ENCODE measurements around the gene LITAF.

- TF ChIP-seq CTCF (IDR thresholded peaks at IDR 0.05) (no peak), POLR2A (IDR thresholded peaks at IDR 0.05) (no peak)
These were observed 23.9 kb upstream of the LITAF start for GRCh38 chr16:11610580-11610979.

All from testis (tissue), 2 donors.